Subcutaneous abdominal adipose tissue (tissue), 5 donors: ENCODE data around the gene OR6B1.

Experiments used
- H3K27ac ChIP-seq: one replicate; pipeline ENCODE4 v1.7.0; 2013; ENCODE audit warnings: low read depth, mild to moderate bottlenecking, inconsistent platforms, low read length, moderate library complexity
- H3K27me3 ChIP-seq, 5 donors: one replicate each; pipeline ENCODE4 v1.7.0; 2013; ENCODE audit warnings: low read length in 5 of 5, inconsistent platforms in 1 of 5; ENCODE audit not compliant: control insufficient read depth in 5 of 5, insufficient read depth in 4 of 5
- H3K36me3 ChIP-seq, 5 donors: one replicate each; pipeline ENCODE4 v1.7.0; 2013; ENCODE audit warnings: low read length in 5 of 5; ENCODE audit not compliant: control insufficient read depth in 5 of 5, insufficient read depth in 5 of 5
- H3K4me1 ChIP-seq, 5 donors: one replicate each; pipeline ENCODE4 v1.7.0; 2013; ENCODE audit warnings: low read length in 5 of 5, mild to moderate bottlenecking in 3 of 5, moderate library complexity in 1 of 5; ENCODE audit not compliant: control insufficient read depth in 5 of 5, insufficient read depth in 5 of 5
- H3K4me3 ChIP-seq, 5 donors: one replicate each; pipeline ENCODE4 v1.7.0; 2013; ENCODE audit warnings: low read length in 5 of 5, low read depth in 1 of 5
- H3K9ac ChIP-seq, 5 donors: one replicate each; pipeline ENCODE4 v1.7.0; 2013; ENCODE audit warnings: low read length in 5 of 5, mild to moderate bottlenecking in 4 of 5, moderate library complexity in 3 of 5
- H3K9me3 ChIP-seq, 5 donors: one replicate each; pipeline ENCODE4 v1.7.0; 2013; ENCODE audit warnings: low read length in 5 of 5; ENCODE audit not compliant: control insufficient read depth in 5 of 5
- donor health status: healthy.
- donor health status: healthy.
- donor health status: healthy.
- donor health status: healthy.
- donor health status: healthy.

The OR6B1 gene

DNA sequence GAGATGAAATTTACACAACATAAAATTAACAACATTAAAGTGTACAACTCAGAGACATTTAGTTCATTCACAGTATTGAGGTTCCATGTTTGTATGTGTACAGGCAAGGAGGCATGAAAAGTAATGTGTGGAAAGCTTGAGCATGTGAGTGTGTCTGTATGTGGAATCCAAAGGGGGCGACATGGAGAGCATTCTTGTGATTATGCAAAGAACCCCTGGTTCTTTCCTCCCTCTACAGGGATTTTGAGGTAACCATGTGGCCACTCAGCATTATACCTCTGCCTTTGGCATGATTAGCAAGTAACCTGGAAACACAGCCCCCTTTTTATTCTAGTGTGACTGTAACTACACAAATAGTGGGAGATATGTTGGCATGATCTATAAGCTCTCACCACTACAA is 24.5 kb upstream of the OR6B1 start:
- H3K27ac ChIP-seq, result no peak overlapping the region
- no peaks in the 10 kb centered on the region for H3K9me3 ChIP-seq
- H3K9ac ChIP-seq, result no peak overlapping the region
- H3K4me1 ChIP-seq, result no peaks in the 10 kb centered on the region
- no peak overlapping the region for H3K4me3 ChIP-seq
- no peaks in the 10 kb centered on the region for H3K27me3 ChIP-seq
- no peaks in the 10 kb centered on the region for H3K36me3 ChIP-seq

DNA sequence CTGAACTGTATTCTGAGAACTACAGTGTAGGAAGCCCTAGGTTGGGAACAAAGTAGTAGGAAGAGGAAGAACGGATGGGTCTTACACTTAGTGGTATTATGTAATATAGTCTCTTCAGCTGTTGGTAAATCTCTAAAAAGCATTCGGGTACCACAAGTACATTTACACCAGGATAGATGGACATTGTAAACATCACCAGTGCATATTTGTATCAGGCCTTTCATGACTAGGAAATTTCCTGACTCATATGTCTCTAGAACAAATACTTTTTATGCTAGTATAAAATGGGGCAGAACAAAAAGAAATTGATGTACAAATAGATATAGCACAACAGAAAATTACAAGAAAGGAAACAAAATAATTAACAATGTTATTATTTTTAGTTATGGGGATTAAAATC is 21.5 kb upstream of the OR6B1 start:
- H3K27ac ChIP-seq, result no peak overlapping the region
- H3K9me3 ChIP-seq, result no peaks in the 10 kb centered on the region
- H3K9ac ChIP-seq, result no peak overlapping the region
- H3K4me1 ChIP-seq, result no peaks in the 10 kb centered on the region
- H3K27me3 ChIP-seq, result no peaks in the 10 kb centered on the region
- H3K36me3 ChIP-seq, result no peaks in the 10 kb centered on the region
- H3K4me3 ChIP-seq, result no peak overlapping the region

DNA sequence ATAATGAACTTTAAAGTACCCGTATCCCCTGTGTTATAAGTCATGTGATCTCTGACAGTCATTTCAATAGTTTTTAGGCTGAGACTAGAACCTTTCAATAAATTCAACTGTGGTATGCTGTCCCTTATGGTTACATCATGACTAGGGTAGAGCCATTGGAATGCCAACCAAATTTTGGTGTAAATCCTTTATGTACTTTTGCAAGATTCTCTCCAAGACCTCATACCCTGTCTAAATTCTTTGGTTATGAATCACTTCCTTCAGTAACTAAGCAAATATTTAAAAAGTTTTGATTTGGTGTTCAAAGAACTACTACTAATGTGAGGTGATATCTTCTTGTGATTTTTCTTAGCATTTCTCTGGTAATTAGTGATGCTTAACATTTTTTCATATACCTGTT is 20.8 kb upstream of the OR6B1 start:
- Histone ChIP-seq H3K36me3 (no peaks in the 10 kb centered on the region), H3K27me3 (no peaks in the 10 kb centered on the region), H3K4me1 (no peaks in the 10 kb centered on the region), H3K9ac (no peak overlapping the region), H3K4me3 (no peak overlapping the region), H3K27ac (no peak overlapping the region), H3K9me3 (no peaks in the 10 kb centered on the region)

DNA sequence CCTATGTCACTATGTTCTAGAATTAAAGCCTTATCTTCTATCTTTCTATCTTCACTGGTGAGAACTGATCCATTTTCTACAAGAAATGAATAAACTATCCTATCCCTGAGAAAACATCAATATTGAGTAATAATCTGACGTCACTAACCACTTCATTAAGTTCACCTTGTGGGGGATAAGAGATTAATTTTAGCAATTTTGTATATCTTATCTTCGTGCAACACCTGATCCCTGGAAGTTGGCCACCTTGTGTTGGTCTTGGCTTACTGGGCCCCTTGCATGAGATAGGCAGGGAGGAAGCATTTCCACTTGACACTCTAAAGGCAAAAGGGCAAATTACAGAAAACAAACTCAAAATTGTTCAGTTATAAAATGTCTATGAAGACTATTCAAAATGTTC is 20.1 kb upstream of the OR6B1 start:
- no peak overlapping the region for H3K9ac ChIP-seq
- no peak overlapping the region for H3K4me3 ChIP-seq

DNA sequence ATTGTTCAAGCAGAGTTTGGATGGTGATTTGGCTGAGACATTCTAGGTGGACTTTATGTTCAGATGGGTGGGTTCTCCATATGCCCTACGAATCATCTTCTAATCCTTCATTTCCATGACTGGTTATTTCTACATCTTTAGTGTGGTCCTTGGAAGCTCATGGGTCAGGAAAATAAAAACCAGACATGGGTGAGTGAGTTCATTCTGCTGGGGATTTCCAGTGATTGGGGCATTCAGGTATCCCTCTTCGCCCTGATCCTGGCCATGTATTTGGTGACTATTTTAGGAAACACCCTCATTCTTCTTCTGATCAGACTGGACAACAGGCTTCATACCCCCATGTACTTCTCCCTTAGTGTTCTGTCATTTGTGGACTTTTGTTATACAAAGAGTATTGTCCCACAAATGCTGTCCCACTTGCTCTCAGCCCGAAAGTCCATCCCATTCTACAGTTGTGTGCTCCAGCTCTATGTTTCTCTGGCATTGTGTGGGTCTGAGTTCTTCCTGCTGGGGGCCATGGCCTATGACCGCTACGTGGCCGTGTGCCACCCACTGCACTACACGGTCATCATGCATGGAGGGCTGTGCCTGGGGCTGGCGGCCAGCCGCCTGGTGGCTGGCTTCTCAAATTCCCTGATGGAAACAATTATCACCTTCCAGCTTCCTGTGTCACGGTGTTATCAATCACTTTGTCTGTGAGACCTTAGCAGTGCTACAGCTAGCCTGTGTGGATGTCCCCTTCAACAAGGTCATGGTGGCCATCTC is 19.2 kb upstream of the OR6B1 start:
- Histone ChIP-seq H3K27ac (no peak overlapping the region), H3K36me3 (no peaks in the 10 kb centered on the region), H3K4me1 (no peaks in the 10 kb centered on the region), H3K27me3 (no peaks in the 10 kb centered on the region), H3K9ac (no peak overlapping the region), H3K9me3 (peaks cover 0 to 2% (median 0%) of the 10 kb centered on the region in 5 donors), H3K4me3 (no peak overlapping the region)

More for the DNA sequence above, 20.1 kb upstream of the OR6B1 start:
- Histone ChIP-seq H3K27ac (no peak overlapping the region), H3K36me3 (no peaks in the 10 kb centered on the region), H3K27me3 (no peaks in the 10 kb centered on the region), H3K4me1 (no peaks in the 10 kb centered on the region), H3K9me3 (no peaks in the 10 kb centered on the region)

DNA sequence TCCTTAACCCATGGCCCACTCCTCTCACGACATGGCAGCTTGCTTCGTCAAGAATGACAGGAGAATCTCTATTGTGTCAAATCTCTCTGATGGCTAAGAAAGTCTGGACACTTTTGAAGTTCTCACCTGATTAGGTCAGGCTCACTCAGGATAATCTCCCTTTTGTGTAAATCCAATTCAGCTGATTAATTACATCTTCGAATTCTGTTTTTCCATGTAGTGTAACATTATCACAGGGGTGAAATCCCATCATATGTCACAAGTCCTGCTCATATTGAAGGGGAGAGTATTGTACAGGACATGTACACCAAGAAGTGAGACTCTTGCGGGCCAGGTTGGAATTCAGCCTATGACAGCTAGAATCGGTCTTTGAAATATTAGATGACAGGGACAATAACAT is 16.2 kb upstream of the OR6B1 start:
- Histone ChIP-seq H3K4me3 (no peak overlapping the region), H3K27me3 (no peaks in the 10 kb centered on the region), H3K4me1 (no peaks in the 10 kb centered on the region), H3K9me3 (peaks cover 0 to 4% (median 0%) of the 10 kb centered on the region in 5 donors), H3K36me3 (no peaks in the 10 kb centered on the region), H3K27ac (no peak overlapping the region), H3K9ac (no peak overlapping the region)

DNA sequence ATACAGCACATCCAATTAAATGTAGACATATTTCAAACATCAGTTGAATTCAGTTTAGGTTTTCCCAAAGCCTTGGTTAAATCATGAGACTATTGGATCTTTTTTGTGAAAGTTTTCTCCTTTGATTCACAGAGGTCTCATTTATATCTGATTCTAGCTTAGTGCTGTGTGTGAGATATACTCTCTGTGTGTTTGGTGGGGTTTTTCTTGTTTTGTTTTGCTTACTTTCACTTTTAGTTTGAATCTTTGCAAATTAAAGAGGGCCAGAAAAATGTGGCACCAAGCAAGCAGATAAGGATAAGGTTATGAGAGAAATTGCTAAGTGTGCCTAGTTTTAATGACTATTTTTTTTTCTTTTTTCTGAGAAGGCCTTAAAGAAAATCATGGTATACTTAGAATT is 12.6 kb upstream of the OR6B1 start:
- Histone ChIP-seq H3K36me3 (no peaks in the 10 kb centered on the region), H3K27ac (no peak overlapping the region), H3K9me3 (peaks cover 0 to 8% (median 4%) of the 10 kb centered on the region in 5 donors), H3K9ac (no peak overlapping the region), H3K4me1 (no peaks in the 10 kb centered on the region), H3K27me3 (no peaks in the 10 kb centered on the region), H3K4me3 (no peak overlapping the region)

DNA sequence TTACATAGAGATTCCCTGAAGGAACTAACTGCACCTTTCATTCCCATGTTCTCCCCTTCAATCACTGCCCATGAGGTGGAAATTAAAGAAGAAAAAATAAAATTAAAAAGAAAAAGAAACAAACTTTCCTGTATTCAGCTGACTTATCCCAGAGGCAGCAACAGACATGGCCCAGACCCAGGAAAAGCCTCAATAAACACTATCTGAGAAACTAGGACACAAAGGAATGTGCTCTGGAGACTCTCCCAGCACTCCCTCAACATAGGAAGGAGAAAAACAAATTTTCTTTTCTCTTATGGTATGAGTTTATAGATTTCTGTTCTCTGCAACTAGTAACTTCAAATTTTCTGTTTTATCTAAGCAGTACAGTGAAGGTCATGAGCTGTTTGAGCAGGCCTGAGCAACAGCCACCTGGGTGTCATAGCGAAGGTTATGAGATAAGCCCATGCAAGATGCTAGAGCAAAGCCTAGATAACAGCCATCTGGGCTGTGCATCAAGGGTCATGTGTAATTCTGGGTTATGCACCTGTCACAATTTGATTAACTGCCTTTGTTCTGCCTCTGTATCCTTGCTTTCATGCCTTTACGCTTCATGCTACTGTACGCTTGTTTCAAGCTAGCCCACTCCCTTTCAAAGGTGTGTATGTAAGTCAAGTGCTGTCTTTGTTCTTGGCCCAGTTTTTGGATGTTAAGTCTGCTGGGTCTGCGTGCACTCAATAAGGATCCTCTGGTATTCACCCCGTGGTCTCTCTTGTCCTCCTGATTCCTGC is 11.0 kb upstream of the OR6B1 start:
- Histone ChIP-seq H3K27ac (no peak overlapping the region), H3K9me3 (peaks cover 0 to 8% (median 4%) of the 10 kb centered on the region in 5 donors), H3K36me3 (no peaks in the 10 kb centered on the region), H3K4me3 (no peak overlapping the region), H3K9ac (no peak overlapping the region), H3K4me1 (no peaks in the 10 kb centered on the region), H3K27me3 (no peaks in the 10 kb centered on the region)

DNA sequence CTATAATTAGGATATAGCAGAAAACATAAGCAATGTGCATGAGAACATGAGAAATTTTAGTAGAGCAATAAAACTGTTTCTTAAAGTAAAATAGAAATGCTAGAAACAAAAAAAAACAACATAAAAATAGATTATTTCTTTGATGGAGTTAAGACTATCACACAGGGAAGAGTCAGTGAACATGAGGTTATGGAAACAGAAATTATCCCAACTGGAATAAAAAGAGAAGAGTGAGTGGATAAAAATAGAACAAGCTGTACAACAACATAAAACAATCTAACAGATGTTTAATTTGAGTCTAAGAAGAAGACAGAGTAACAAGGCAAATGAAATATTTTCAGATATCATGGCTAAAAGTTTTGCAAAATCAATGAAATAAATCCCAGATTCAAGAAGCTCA is 7.5 kb upstream of the OR6B1 start:
- H3K9me3 ChIP-seq, result peaks cover 0 to 7% (median 4%) of the 10 kb centered on the region in 5 donors
- no peak overlapping the region for H3K27ac ChIP-seq
- no peak overlapping the region for H3K4me3 ChIP-seq
- no peaks in the 10 kb centered on the region for H3K36me3 ChIP-seq
- no peaks in the 10 kb centered on the region for H3K4me1 ChIP-seq
- H3K9ac ChIP-seq, result no peak overlapping the region
- no peaks in the 10 kb centered on the region for H3K27me3 ChIP-seq

DNA sequence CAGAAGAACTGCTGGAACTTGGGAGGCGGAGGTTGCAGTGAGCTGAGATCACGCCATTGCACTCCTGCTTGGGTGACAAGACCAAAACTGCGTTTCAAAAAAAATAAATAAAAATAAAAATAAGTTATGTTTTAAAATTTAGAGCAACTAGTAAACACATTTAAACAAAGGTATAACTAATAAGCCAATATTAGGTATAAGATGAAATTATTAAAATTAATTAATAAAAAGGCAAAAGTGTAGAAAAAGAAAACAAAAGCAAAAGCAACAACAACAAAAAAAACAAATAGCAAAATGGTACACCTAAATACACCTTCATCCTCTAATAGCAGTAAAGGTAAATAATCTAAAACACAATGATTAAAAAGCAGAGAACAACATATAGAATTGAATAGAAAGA is 6.2 kb upstream of the OR6B1 start:
- Histone ChIP-seq H3K9ac (no peak overlapping the region), H3K4me3 (no peak overlapping the region), H3K27me3 (no peaks in the 10 kb centered on the region), H3K4me1 (no peaks in the 10 kb centered on the region), H3K27ac (no peak overlapping the region), H3K9me3 (peaks cover 0 to 7% (median 4%) of the 10 kb centered on the region in 5 donors), H3K36me3 (no peaks in the 10 kb centered on the region)
